Measurements from ENCODE around the gene TMCO4. TPM values are rescaled to one million over a fixed set of nuclear protein-coding genes. Genes with fewer than 3 reads are reported as not detected.
A peak's percentile ranks its signal among the peaks of the same experiment; 100 is the strongest.

The TMCO4 gene
- total and polyA plus RNA-seq, 2 donors (not counting 1 experiment from before 2014, with no cell fraction given), result 21.7 to 31.3 TPM

DNA sequence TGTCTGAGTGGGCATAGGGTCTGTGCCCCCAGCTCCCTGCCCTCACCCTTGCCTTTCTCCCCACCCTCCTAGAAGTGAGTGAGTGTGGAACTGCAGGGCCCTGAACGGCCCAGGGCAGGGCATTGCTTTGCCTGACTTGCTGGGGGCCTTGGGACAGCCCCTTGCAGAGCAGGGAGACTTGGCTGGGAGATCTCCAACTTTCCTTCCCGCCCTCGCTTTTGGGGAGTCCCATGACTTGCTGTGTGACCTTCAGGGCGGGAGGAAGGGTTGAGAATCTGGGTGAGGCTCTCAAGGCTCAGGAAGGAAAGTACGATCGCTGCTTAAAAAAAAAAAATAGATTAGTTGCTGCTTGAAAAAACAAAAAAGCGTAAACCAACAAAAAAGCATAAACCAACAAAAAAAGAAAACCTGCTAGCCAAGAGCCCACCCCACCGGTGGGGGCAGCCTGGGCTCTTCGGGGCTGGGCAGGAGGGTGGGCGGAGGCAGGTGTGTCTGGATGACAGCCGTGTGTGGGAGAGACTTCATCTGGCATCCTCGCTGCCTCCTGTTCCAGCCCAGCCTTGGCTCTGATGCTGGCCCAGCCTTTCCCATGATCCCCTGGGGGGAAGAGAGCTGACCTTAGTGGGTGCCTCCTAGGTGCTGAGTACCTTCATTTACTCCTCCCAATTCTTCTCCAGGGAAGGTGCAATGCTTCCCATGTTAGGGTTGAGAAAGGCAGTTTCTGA, 149.1 kb downstream of the TMCO4 start:
- Histone ChIP-seq H4K20me1 (ENCODE audit: control insufficient read depth, insufficient read depth, low read length, poor library complexity, severe bottlenecking) (no peaks in the 10 kb centered on the region), H3K79me2 (ENCODE audit: control insufficient read depth, insufficient read depth, low read length) (no peaks in the 10 kb centered on the region), H2AFZ (ENCODE audit: insufficient read depth, low read depth, low read length, poor library complexity, severe bottlenecking) (peak overlapping the region; percentile 38), H3K9me3 (ENCODE audit: control extremely low read depth in 1 of 3, control insufficient read depth in 2 of 3, insufficient read depth in 1 of 3, low read length in 2 of 3) (peaks cover 0 to 2% (median 0%) of the 10 kb centered on the region in 3 donors), H3K4me2 (replicated peaks; ENCODE audit: low read depth, low read length, poor library complexity, severe bottlenecking) (no peak overlapping the region), H3K36me3 (replicated peaks in 1 of 2; ENCODE audit: control extremely low read depth in 1 of 2, control insufficient read depth in 1 of 2, extremely low read depth in 1 of 2, insufficient read depth in 2 of 2, low read length in 1 of 2) (no peaks in the 10 kb centered on the region), H3K27me3 (replicated peaks in 1 of 4; ENCODE audit: control extremely low read depth in 1 of 4, control insufficient read depth in 3 of 4, insufficient read depth in 4 of 4, low read length in 3 of 4) (peaks cover 0 to 22% (median 5%) of the 10 kb centered on the region in 4 experiments), H3K27ac (ENCODE audit: low read length in 2 of 2) (no peak overlapping the region), H3K9ac (ENCODE audit: low read length) (no peak overlapping the region), H3K4me1 (ENCODE audit: control insufficient read depth in 2 of 2, insufficient read depth in 2 of 2, low read length in 2 of 2) (peaks cover 0 to 6% of the 10 kb centered on the region in 2 donors), H3K4me3 (ENCODE audit: control extremely low read depth in 1 of 5, extremely low read depth in 1 of 5, insufficient read depth in 1 of 5, low read depth in 2 of 5, low read length in 4 of 5) (no peak overlapping the region)
- H3K27me3 Mint-ChIP-seq, result peaks cover 23% of the 10 kb centered on the region
- H3K4me3 Mint-ChIP-seq, result no peak overlapping the region
- TF ChIP-seq EZH2 (IDR thresholded peaks at IDR 0.05; ENCODE audit: borderline replicate concordance, insufficient read depth, low read depth, low read length, poor library complexity, severe bottlenecking), result no peak
- TF ChIP-seq, protein P1, sequence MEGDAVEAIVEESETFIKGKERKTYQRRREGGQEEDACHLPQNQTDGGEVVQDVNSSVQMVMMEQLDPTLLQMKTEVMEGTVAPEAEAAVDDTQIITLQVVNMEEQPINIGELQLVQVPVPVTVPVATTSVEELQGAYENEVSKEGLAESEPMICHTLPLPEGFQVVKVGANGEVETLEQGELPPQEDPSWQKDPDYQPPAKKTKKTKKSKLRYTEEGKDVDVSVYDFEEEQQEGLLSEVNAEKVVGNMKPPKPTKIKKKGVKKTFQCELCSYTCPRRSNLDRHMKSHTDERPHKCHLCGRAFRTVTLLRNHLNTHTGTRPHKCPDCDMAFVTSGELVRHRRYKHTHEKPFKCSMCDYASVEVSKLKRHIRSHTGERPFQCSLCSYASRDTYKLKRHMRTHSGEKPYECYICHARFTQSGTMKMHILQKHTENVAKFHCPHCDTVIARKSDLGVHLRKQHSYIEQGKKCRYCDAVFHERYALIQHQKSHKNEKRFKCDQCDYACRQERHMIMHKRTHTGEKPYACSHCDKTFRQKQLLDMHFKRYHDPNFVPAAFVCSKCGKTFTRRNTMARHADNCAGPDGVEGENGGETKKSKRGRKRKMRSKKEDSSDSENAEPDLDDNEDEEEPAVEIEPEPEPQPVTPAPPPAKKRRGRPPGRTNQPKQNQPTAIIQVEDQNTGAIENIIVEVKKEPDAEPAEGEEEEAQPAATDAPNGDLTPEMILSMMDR (IDR thresholded peaks at IDR 0.05), result no peak
- 54% methylated on average over 9 of the region's 12 CpGs for WGBS (ENCODE audit: insufficient coverage)
- intact Hi-C loops (cut with micrococcal nuclease), result loop anchor here (5.0 kb wide), 1 partner anchor 163 kb away; the partner anchor contains the start of gene CAPZB
- no peak overlapping the region for H3K27ac Mint-ChIP-seq
- ChIA-PET CTCF (interaction anchor here (0.7 to 2.7 kb wide), 11 partner anchors 9 to 471 kb away, joined by 3 to 20 read pairs (median 4); no protein-coding TSS in a partner anchor), POLR2A (no interaction called here)
- DNase-seq (no peak), ATAC-seq (ENCODE audit: low read depth) (no peak)
- H3K4me1 Mint-ChIP-seq, result no peaks in the 10 kb centered on the region
- H3K9me3 Mint-ChIP-seq (ENCODE audit: insufficient read depth), result no peaks in the 10 kb centered on the region

GRCh38 chr1:19648689-19649088, 151.0 kb downstream of the TMCO4 start:
- 88% methylated on average over 7 of the region's 11 CpGs for WGBS (ENCODE audit: insufficient coverage)
- Histone ChIP-seq H3K9ac (ENCODE audit: low read length) (no peak overlapping the region), H3K4me2 (replicated peaks; ENCODE audit: low read depth, low read length, poor library complexity, severe bottlenecking) (no peak overlapping the region), H3K27me3 (replicated peaks in 1 of 4; ENCODE audit: control extremely low read depth in 1 of 4, control insufficient read depth in 3 of 4, insufficient read depth in 4 of 4, low read length in 3 of 4) (peaks cover 0 to 32% (median 10%) of the 10 kb centered on the region in 4 experiments), H3K27ac (ENCODE audit: low read length in 2 of 2) (no peak overlapping the region), H3K36me3 (replicated peaks in 1 of 2; ENCODE audit: control extremely low read depth in 1 of 2, control insufficient read depth in 1 of 2, extremely low read depth in 1 of 2, insufficient read depth in 2 of 2, low read length in 1 of 2) (no peaks in the 10 kb centered on the region), H3K4me1 (ENCODE audit: control insufficient read depth in 2 of 2, insufficient read depth in 2 of 2, low read length in 2 of 2) (peaks cover 7 to 12% of the 10 kb centered on the region in 2 donors), H4K20me1 (ENCODE audit: control insufficient read depth, insufficient read depth, low read length, poor library complexity, severe bottlenecking) (no peaks in the 10 kb centered on the region), H3K79me2 (ENCODE audit: control insufficient read depth, insufficient read depth, low read length) (no peaks in the 10 kb centered on the region), H2AFZ (ENCODE audit: insufficient read depth, low read depth, low read length, poor library complexity, severe bottlenecking) (no peak overlapping the region), H3K9me3 (ENCODE audit: control extremely low read depth in 1 of 3, control insufficient read depth in 2 of 3, insufficient read depth in 1 of 3, low read length in 2 of 3) (peaks cover 0 to 6% (median 0%) of the 10 kb centered on the region in 3 donors), H3K4me3 (ENCODE audit: control extremely low read depth in 1 of 5, extremely low read depth in 1 of 5, insufficient read depth in 1 of 5, low read depth in 2 of 5, low read length in 4 of 5) (no peak overlapping the region)
- Mint-ChIP-seq H3K4me1 (peaks cover 4% of the 10 kb centered on the region), H3K27me3 (peaks cover 27% of the 10 kb centered on the region), H3K27ac (no peak overlapping the region), H3K9me3 (ENCODE audit: insufficient read depth) (no peaks in the 10 kb centered on the region), H3K4me3 (no peak overlapping the region)
- ChIA-PET POLR2A (interaction anchor here (0.6 kb wide), 1 partner anchor 298 kb away, joined by 4 read pairs; no protein-coding TSS in a partner anchor), CTCF (interaction anchor here (0.6 kb wide), 1 partner anchor 208 kb away, joined by 3 read pairs; no protein-coding TSS in a partner anchor)
- DNase-seq, result no peak
- no peak for ATAC-seq (ENCODE audit: low read depth)
- TF ChIP-seq, protein P1 (IDR thresholded peaks at IDR 0.05), result no peak
- TF ChIP-seq EZH2 (IDR thresholded peaks at IDR 0.05; ENCODE audit: borderline replicate concordance, insufficient read depth, low read depth, low read length, poor library complexity, severe bottlenecking), result no peak
- intact Hi-C loops (cut with micrococcal nuclease), result no loop called here

Measured in B cell (primary cell).